HCT116 (cell line): ENCODE measurements around the gene PRKCA. TPM values are rescaled to one million over a fixed set of nuclear protein-coding genes. Genes with fewer than 3 reads are reported as not detected.

Experiments used
- ATAC-seq: fragments of 200-7000 bp; cut with Tn5 transposase; 2 replicates; pipeline ENCODE4 v1.9.1; 2020; ENCODE audit warnings: mild to moderate bottlenecking, moderate library complexity
- BruUV-seq: library from RNA; stranded (reverse); fragments of 400-500 nt; replicated peaks from 2 replicates; lab custom pipeline; 2021; lab: Mats Ljungman, UMichigan
- CTCF ChIA-PET: fragments of 300-600 bp; sonication (Branson Sonifier 250); formaldehyde crosslinking; loops from one replicate; lab custom pipeline; 2021; ENCODE audit warnings: antibody characterized with exemption; lab: Charles Lee
- POLR2A ChIA-PET: fragments of 300-600, 350-600 bp; sonication (Branson Sonifier 250); formaldehyde crosslinking; loops from one replicate; lab custom pipeline; 2021; ENCODE audit warnings: antibody characterized with exemption; lab: Charles Lee
- RAD21 ChIA-PET, 2 experiments: fragments of 300-600 bp; sonication (Branson Sonifier 250); formaldehyde crosslinking; loops; one replicate each; lab custom pipeline; 2023; ENCODE audit warnings: low total read pairs in 2 of 2; ENCODE audit not compliant: uncharacterized antibody in 2 of 2, unreplicated experiment in 2 of 2, low non-redundant PET in 1 of 2; lab: Charles Lee
- DNase-seq: peaks from one replicate; pipeline ENCODE4 v3.0.0-alpha.2; 2010; ENCODE audit warnings: low read depth, low spot score
- H2AFZ ChIP-seq: fragments of 200-600 bp; shearing (Covaris generic), sonication (generic); 2 replicates; pipeline ENCODE4 v1.6.1; 2017; ENCODE audit warnings: low read depth, mixed run types, mixed read lengths, antibody characterized with exemption, low read length; ENCODE audit not compliant: poor library complexity, severe bottlenecking
- H3K27ac ChIP-seq: 2 replicates; pipeline ENCODE4 v1.5.1; 2012; ENCODE audit warnings: low read depth, low read length
- H3K27me3 ChIP-seq: fragments of 200-600 bp; sonication (generic); 2 replicates; pipeline ENCODE4 v1.6.1; 2016; ENCODE audit warnings: mixed run types, low read length, mixed read lengths; ENCODE audit not compliant: insufficient read depth
- H3K36me3 ChIP-seq, 2 experiments: fragments of 200-500 bp in 1 of 2; fragments of 200-600 bp in 1 of 2; sonication (Bioruptor generic) in 1 of 2; sonication (generic) in 1 of 2; 2 replicates each; pipeline versions ENCODE4 v1.5.1 to v1.6.1; 2014 to 2016; ENCODE audit warnings: low read length in 2 of 2, inconsistent platforms in 1 of 2, mixed read lengths in 1 of 2, mixed run types in 1 of 2; ENCODE audit not compliant: insufficient read depth in 2 of 2, control insufficient read depth in 1 of 2
- H3K4me1 ChIP-seq, 2 experiments: fragments of 200-600 bp in 1 of 2; sonication (generic) in 1 of 2; 2 replicates each; pipeline versions ENCODE4 v1.5.1 to v1.6.1; 2012 to 2017; ENCODE audit warnings: low read length in 2 of 2, inconsistent platforms in 1 of 2, mild to moderate bottlenecking in 1 of 2, mixed read lengths in 1 of 2, mixed run types in 1 of 2, moderate library complexity in 1 of 2; ENCODE audit not compliant: insufficient read depth in 2 of 2, control insufficient read depth in 1 of 2
- H3K4me2 ChIP-seq: fragments of 200-600 bp; sonication (generic); 2 replicates; pipeline ENCODE4 v1.6.1; 2017; ENCODE audit warnings: mixed run types, low read length, mixed read lengths
- H3K4me3 ChIP-seq, 2 experiments: fragments of 200-600 bp in 1 of 2; sonication (generic) in 1 of 2; replicated peaks in 1 of 2; 2 replicates each; pipeline ENCODE4 v1.5.1; 2011 to 2016; ENCODE audit warnings: low read length in 2 of 2, control low read depth in 1 of 2, low read depth in 1 of 2, mild to moderate bottlenecking in 1 of 2, mixed read lengths in 1 of 2, mixed run types in 1 of 2
- H3K79me2 ChIP-seq: fragments of 200-600 bp; sonication (generic); 2 replicates; pipeline ENCODE4 v1.6.1; 2017; ENCODE audit warnings: mild to moderate bottlenecking, mixed run types, low read length, moderate library complexity, mixed read lengths; ENCODE audit not compliant: insufficient read depth
- H3K9ac ChIP-seq: fragments of 200-600 bp; sonication (generic); 2 replicates; pipeline ENCODE4 v1.6.1; 2016; ENCODE audit warnings: low read length, mixed read lengths
- H3K9me2 ChIP-seq: fragments of 200-600 bp; sonication (generic), shearing (Covaris generic); 2 replicates; pipeline ENCODE4 v1.6.1; 2017; ENCODE audit warnings: mixed run types, mild to moderate bottlenecking, moderate library complexity; ENCODE audit not compliant: insufficient read depth
- H3K9me3 ChIP-seq, 2 experiments: fragments of 200-500 bp in 1 of 2; fragments of 200-600 bp in 1 of 2; sonication (Bioruptor generic) in 1 of 2; sonication (generic) in 1 of 2; 2 replicates each; pipeline ENCODE4 v1.6.1; 2014 to 2017; ENCODE audit warnings: low read length in 2 of 2, mixed read lengths in 2 of 2, inconsistent platforms in 1 of 2, low read depth in 1 of 2, mild to moderate bottlenecking in 1 of 2, mixed run types in 1 of 2, moderate library complexity in 1 of 2; ENCODE audit not compliant: control insufficient read depth in 1 of 2, insufficient read depth in 1 of 2
- H4K20me1 ChIP-seq: fragments of 200-600 bp; sonication (generic), shearing (Covaris generic); 2 replicates; pipeline ENCODE4 v1.6.1; 2017; ENCODE audit warnings: mixed run types, mild to moderate bottlenecking, moderate library complexity; ENCODE audit not compliant: insufficient read depth
- CBX3 ChIP-seq: IDR thresholded peaks from 2 replicates; pipeline ENCODE4 v1.6.1; 2012; ENCODE audit warnings: low read depth
- CTCF ChIP-seq, 3 experiments: fragments of 200-600 bp in 1 of 3; sonication (generic) in 1 of 3; IDR thresholded peaks in 2 of 3; conservative IDR thresholded peaks in 1 of 3; 2 replicates each; pipeline ENCODE4 v1.5.1; 2012 to 2017; ENCODE audit warnings: low read depth in 2 of 3, low read length in 2 of 3, antibody characterized with exemption in 1 of 3, borderline replicate concordance in 1 of 3, control low read depth in 1 of 3, mild to moderate bottlenecking in 1 of 3, mixed read lengths in 1 of 3, mixed run types in 1 of 3, moderate library complexity in 1 of 3; ENCODE audit not compliant: insufficient read depth in 1 of 3
- ELF1 ChIP-seq: IDR thresholded peaks from 2 replicates; pipeline ENCODE4 v1.6.1; 2012; ENCODE audit warnings: low read depth, borderline replicate concordance
- EZH2 ChIP-seq: fragments of 200-600 bp; sonication (generic); IDR thresholded peaks from 2 replicates; pipeline ENCODE4 v1.6.1; 2017; ENCODE audit warnings: antibody characterized with exemption, mixed run types
- POLR2A ChIP-seq: IDR thresholded peaks from 2 replicates; pipeline ENCODE4 v1.7.0; 2011; ENCODE audit warnings: borderline replicate concordance; ENCODE audit not compliant: insufficient read depth, insufficient read length; ENCODE audit errors: extremely low read depth
- RAD21 ChIP-seq: IDR thresholded peaks from 2 replicates; pipeline ENCODE4 v1.6.1; 2012; ENCODE audit warnings: low read depth, mild to moderate bottlenecking
- REST ChIP-seq: IDR thresholded peaks from 2 replicates; pipeline ENCODE4 v1.6.1; 2012; ENCODE audit warnings: low read depth
- TCF7L2 ChIP-seq: IDR thresholded peaks from 2 replicates; pipeline ENCODE4 v1.7.0; 2011; ENCODE audit warnings: borderline replicate concordance, inconsistent platforms; ENCODE audit not compliant: insufficient read depth, insufficient read length; ENCODE audit errors: extremely low read depth
- intact Hi-C: fragments of 100-400 bp; cut with micrococcal nuclease; formaldehyde crosslinking; loops from 2 replicates; pipeline ENCODE4 v1.10.0; 2022
- total RNA-seq: library from RNA; stranded (reverse); gene quantifications from one replicate; pipeline ENCODE4 v1.2.1, GENCODE V29; 2021; ENCODE audit not compliant: unreplicated experiment

PRKCA gene
- total RNA-seq, 1 experiment from 2014 or later = 18.8 TPM

GRCh38 chr17:66313325-66313724 is 10.9 kb downstream of the PRKCA start:
- intact Hi-C loops = no loop called here
- ChIA-PET POLR2A (no interaction called here), CTCF (interaction anchor here (1.4 to 2.0 kb wide), 2 partner anchors 9 to 254 kb away, joined by 4 read pairs; no protein-coding TSS in a partner anchor), RAD21 (no interaction called here)
- H3K36me3 ChIP-seq = no peaks in the 10 kb centered on the region
- no peak overlapping the region for H3K27ac ChIP-seq
- H3K4me2 ChIP-seq = no peak overlapping the region
- no peak overlapping the region for H2AFZ ChIP-seq
- no peaks in the 10 kb centered on the region for H3K4me1 ChIP-seq
- H3K27me3 ChIP-seq = no peaks in the 10 kb centered on the region
- H3K9me3 ChIP-seq = no peaks in the 10 kb centered on the region
- H4K20me1 ChIP-seq = no peaks in the 10 kb centered on the region
- no peaks in the 10 kb centered on the region for H3K79me2 ChIP-seq
- no peak overlapping the region for H3K4me3 ChIP-seq
- no peak overlapping the region for H3K9ac ChIP-seq
- no peak for TF ChIP-seq TCF7L2
- TF ChIP-seq REST = no peak
- no peak for TF ChIP-seq CTCF (IDR thresholded peaks at IDR 0.05 in 2 of 3, conservative IDR thresholded peaks at IDR 0.05 in 1 of 3; ENCODE audit: borderline replicate concordance in 1 of 3, insufficient read depth in 1 of 3, low read depth in 2 of 3, low read length in 2 of 3)
- no peak for TF ChIP-seq EZH2
- TF ChIP-seq CBX3 = no peak
- TF ChIP-seq RAD21 = no peak
- TF ChIP-seq ELF1 = no peak
- no peak for TF ChIP-seq POLR2A
- no peaks in the 10 kb centered on the region for H3K9me2 ChIP-seq
- no TSS peak for BruUV-seq
- DNase-seq (no peak), ATAC-seq (no peak)
